A172 (cell line): ENCODE measurements around the gene DNAL4. TPM values are rescaled to one million over a fixed set of nuclear protein-coding genes. Genes with fewer than 3 reads are reported as not detected.

Source experiments
- DNase-seq: peaks from one replicate; pipeline ENCODE4 v3.0.0-alpha.2; 2015; ENCODE audit warnings: low spot score
- total RNA-seq: library from RNA; depleted of rRNA; stranded (reverse); fragments of >200 nt; shearing (Covaris generic); gene quantifications from 2 replicates; pipeline ENCODE4 v1.2.3, GENCODE V29; 2014

DNAL4 gene
- total RNA-seq, 1 experiment from 2014 or later = 11.7 TPM

DNA sequence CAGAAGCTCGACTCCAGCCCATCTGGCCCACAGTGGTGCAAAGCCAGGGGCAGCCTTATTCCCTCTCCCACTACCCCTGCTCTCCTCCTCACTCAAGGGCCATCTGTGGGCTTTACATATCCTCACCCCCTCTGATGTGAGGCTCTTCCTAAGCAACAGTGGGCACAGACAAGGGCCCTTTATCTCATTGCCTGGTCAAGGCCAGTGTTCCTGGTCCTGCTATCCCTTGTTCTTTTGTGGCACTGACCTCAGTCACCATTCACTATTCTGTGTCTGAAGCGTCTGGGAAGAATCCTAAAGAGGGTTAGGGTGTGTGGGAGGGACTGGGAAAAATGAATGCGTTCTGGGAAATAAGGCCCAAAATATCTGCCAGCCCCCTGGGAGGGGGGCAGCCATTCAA, 7.3 kb downstream of the DNAL4 start:
- no peak for DNase-seq

DNA sequence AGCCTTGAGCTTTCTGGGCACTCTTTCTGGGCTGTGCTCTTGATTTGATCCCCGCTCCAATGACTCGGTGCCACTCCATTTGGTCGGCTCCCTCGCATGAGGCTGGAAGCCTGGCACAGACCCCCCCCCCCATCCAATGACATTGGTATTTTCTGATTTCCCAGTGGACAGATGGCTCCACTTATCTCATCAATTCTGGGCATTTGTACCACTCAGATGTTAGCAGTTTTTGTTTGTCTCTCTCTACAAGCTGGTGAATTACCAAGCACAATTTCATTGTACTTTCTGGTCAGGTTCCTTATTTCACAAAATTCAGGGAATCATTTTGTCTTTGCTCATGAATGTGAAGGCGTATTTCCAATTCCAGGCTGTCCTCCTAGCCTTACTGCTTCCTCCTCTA, 9.1 kb downstream of the DNAL4 start:
- DNase-seq = no peak

DNA sequence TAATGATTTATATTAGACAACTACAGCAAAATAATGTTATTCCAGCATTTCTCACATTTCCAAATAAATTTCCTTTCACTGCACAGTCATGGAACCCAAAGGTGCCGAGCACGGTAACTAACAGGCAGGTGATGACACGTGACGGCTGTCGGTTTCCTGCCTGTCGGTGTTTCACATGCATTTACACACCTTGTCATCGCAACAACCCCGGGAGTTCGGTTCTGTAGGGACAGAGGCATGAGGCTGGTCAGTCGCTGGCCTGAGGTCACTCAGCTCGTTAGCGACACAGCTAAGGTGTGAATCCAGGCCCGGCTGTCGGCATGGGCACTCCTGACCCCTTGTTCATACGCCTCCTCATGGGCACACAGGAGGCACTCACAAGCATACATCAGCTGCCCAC, 9.9 kb downstream of the DNAL4 start:
- DNase-seq = no peak

DNA sequence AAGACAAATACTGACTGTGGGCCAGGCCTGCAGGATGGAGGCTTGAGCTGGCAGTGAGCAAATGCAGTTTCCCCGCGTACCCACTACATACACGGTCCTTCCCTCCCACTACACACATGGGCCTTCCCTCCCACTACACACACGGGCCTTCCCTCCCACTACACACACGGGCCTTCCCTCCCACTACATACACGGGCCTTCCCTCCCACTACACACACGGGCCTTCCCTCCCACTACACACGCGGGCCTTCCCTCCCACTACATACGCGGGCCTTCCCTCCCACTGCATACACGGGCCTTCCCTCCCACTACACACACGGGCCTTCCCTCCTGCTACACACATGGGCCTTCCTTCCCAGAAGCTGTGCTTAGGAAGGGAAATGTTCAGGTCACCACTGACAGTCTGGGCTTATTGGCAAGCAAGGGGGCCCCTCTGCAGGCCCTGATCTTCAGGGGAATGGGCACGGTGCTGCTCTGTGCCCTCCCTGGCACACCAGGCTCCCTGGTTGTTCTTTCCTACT, 10.8 kb downstream of the DNAL4 start:
- DNase-seq = no peak

DNA sequence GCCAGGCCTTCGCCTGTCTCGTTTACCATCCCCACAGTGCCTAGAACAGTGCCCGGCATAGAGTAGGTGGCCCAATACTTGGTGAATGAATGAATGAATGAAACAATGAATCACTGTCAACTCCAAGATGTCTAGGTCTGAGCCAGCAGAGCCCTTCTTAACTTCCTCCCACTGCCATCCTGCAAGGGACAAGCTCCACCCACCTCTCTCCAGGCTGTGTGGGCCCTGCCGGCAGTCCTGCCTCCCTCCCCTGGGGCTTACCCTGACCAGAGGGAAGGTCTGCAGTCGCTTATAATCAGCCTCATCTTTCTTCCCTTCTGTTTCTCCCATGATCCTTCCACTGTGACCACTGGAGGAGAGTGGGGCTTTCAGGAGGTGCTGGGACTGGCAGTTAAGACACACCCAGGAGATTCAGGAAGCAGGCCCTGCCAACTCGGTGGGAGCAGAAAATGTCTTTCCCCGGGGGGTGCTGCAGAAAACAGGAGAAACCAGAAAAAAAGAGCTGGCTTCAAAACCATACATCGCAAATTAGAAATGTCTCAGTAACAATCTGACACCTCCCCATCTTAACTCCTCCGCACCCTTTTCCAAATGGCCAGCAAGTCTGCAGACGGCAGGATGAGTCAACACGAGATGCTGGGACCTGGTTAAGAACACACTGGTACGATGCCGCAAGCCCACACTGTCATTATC, 11.4 kb downstream of the DNAL4 start:
- peak; percentile 59 for DNase-seq

DNA sequence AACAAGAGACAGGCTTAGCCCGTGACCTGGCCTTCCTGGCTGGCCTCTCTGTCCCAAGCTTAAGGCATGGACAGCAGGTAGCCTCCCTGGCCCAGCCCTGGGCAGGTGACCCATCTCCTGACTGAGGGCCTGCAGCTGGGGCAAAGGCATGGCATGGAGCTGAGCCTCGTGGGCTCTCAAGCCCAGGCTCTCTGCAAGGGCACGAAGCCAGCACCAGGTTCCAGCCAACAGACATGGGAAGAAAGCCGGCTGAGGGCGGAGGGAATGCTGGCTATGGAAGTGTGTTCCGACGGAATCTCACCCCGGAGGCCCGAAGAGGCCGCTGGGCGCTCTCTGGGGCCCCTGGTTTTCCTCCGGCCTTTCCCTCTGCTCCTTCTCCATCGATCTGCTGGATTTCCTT, 12.9 kb downstream of the DNAL4 start:
- no peak for DNase-seq

DNA sequence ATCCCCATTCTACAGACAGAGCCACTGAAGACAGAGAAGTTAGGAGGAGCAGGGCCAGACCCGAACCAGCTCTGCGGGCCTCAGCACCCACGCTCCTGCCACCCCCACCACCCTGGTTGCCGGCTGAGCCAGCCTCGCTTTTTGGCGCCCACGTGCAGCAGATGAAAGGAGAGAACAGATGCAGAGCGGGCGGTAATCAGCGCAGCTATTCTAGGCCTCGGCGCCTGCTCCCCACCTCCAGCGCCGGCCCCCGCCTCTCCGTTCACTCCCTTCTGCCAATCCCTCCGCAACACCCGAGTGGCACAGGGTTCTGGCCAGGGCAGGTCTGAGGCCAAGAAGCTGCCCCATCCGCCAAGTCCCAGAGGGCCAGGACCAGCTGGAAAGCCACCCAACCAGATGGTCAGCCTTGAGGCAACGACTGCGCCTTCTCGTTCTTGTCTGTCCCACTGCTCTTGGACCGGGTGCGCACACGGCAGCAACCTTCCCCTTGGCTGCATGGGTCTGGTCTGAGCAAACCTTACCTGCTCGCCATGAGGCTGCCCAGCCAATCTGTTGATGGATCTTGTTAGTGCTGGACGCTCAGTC, 16.8 kb downstream of the DNAL4 start:
- DNase-seq = no peak

DNA sequence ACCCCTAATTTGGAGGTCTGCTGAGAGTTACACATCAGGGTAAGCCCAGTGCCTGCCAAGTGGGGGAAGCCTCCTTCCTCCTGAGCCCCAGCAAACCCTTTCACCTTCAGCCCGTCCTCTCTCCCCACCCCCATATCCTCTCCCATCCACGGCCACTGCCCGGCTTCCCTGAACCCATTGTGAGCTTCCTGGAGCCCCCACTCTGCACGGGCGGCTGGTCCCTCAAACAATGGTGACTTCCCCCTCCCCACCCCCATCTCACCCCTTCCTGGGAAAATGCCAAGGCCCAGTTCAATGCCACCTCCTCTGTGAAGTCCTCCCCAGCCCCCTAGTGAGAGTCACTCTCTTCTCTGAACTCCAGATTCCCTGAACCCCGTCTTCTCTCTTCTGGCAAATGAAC, 17.9 kb downstream of the DNAL4 start:
- no peak for DNase-seq

DNA sequence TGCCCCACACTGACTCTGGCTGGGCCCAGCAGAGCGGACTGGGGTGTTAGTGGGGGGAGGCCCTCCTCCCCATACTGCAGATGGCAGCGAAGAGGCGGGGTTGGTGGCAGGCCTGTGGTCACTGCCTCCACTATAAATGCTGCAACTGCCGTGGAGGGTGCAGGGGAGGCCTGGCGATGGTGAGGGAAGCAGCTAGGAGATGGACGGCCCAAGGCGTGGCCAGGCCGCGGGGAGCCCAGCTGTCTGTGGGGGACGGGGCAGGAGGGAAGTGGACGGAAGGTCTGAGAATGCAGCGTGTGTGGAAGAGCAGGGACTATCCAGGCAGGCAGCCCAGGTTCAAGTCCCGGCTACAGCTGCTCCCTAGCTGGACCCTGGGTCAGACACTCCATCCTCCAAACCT, 18.3 kb downstream of the DNAL4 start:
- no peak for DNase-seq

DNA sequence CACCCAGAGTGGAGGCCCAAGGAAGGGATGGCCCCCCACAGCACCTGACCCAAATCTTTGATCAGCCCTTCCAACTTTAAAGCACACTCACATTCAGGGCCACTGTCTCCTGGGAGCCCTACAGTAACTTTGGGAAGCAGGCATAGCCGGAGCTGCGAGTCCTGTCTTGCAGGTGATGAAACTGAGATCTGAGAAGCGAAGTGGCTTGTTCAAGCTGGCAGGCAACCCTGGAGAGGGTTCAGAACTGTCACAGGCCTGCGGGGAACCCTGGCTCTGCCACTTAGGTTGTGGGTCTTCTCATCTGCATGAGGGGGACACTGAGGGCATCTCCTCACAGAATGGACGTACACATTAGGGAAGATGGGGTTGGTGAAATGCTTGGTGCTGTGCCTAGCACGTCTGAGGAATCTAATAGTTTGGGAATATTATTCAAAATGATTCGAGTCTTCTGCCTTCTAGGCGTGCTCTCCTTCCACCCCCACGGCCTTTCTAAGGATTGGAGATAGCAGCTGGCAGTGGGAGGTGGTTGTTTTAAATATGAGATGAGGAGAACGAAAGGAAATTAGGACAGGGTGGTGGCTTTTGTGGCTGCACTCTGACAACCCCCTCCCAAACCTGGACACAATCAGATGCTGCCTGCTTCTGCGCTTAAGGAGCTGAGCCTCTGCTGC, 19.3 kb downstream of the DNAL4 start:
- DNase-seq = no peak

DNA sequence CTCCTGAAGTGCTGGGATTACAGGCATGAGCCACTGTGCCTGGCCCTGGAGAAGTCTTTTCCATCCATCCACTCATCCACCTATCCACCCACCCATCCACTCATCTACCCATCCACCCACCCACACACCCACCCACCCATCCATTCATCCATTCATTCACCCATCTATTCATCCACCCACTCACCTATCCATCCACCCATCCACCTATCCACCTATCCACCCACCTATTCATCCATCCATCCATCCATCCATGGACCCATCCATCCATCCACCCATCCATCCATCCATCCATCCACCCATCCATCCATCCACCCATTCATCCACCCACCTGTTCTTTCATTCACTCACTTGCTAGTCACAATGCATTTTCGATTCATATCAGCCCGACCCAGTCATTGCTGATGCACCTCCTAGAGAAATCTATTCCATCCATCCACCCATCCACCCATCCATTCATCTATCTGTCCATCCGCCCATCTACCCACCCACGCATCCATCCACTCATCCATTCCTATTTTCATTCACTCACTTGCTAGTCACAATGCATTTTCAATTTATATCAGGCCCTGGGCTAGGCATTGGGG, 20.5 kb downstream of the DNAL4 start:
- no peak for DNase-seq

DNA sequence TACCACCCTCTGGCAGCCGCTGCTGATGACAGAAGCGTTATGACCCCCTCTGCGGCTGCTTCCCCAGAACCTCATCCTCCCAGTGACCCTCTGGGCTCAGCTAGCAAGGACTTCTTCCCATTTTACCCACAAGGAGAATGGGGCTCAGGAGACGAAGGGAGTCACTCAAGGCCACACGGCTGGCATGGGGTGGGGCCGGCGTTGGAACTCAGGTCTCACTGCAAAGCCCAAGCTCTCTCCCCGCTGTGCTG, 21.4 kb downstream of the DNAL4 start:
- no peak for DNase-seq

DNA sequence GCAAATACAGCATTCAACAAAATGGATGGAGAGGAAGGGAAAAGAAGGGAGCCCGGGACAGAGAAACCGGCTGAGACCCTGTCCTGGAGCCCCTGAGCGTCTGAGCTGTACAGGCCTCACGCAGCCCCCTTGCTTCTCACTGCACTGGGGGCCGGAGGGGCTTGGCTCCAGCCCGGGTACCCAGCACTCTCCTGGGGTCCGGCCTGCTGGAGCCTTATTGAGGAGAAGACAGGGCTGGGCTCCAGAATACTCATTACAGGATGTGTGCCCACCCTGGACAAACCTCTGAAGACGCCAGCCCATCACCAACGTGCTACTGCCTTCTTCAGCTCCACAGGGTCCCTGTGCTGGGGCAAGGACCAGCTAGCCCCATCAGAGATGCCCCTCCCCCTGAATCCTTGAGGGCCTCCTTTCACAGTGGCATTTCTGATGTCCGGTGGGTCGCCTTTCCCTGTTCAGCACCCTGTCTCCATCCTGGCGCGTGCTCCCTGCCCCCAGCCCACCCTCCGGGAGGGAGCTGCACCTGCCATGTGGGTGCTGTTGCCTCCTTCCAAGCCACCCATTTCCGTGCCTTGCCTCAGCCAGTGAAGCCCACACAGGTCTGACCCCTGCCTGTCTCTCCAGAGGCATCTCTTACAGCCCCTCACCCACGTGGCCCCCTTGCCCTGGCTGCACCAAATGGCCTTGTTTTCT, 23.5 kb downstream of the DNAL4 start:
- no peak for DNase-seq

DNA sequence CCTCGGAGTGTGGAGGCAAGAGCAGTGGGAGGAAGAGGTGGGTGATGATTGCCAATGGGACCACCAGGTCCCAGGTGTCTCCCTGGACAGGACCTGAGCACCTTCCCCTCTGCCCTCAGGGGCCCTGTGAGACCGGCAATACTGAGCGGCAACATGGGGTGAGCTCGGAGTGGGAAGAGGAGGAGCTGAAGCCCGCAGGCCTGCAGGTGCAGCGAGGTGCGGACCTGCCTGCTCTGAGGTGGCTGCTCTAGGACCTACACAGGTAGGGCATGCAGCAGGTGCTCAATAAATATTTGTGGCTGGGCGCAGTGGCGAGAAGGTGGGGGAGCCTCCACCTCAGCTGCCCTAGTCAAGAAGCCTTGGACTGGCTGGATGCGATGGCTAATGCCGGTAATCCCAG, 25.9 kb downstream of the DNAL4 start:
- DNase-seq = no peak

DNA sequence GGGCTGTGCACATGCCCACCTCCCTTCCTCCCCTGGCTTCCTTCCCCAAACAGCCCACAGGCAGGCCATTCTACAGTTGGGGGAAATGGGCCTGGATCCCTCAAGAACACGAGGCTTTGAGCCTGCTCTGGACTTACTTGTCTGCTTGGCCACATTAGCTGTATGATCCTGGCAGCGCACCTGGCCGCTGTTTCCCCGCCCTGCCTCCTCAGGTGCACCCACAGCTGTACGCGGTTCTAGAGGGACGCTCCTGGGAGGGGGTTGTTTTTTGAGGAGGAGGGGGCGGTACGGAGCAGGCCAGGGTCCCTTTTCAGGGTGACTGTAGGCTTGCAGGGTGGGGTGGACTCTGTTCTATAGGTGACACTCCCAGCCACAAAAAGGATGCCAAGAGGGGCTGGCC, 26.6 kb downstream of the DNAL4 start:
- DNase-seq = no peak

DNA sequence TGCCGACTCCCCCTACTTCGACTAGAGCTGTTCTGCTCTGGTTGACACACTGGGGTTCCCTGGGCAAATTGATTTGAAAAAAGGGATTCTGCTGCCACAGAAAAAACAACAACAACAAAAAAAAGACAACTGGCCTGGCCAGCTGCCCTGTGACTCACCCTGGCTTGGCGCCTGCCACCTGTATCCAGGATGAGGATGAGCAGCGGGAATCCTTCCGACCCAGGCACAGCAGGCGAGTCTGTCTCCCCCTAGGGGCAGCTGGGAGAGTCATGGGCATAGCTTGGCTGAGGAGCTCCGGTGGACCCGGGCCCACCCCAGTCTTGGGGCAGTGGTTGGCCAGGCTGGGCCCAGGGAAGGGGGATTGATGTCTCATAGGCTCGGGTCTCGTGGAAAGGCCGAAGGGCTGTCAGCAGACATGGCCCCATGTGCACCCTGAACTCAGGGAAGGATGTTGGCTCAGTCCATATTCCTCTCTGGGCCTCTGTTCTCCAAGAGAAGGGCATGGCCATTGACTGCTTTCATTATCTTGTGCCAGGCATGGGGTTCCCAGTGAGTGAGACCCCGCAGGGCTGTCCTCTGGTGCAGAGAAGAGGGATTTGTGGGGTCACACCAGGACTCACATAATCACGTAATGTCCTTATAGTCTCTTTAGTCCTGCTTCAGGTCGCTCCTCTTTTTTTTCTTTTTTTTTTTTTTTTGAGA, 27.7 kb downstream of the DNAL4 start:
- DNase-seq = peak; percentile 75

DNA sequence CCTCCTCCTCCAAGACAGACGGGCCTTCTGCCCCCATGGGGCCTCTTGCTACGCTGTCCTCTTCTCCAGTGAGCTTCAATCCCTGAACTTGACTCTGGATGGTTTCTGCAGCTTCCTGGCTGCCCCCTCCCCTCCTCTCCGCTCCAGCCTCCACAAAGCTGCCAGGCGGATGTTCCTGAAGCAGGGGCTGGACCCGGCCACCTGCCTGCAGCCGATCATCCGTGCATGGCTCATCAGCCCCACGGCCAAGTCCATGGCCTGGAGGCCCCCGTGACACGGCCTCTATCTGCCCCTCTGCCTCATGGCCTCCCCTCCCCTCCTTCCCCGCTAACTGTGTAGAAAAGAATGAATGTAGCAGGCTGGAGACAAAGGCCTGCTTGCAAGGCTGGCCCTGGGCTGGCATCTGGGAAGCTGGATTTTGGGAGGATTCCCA, 31.4 kb downstream of the DNAL4 start:
- DNase-seq = no peak

DNA sequence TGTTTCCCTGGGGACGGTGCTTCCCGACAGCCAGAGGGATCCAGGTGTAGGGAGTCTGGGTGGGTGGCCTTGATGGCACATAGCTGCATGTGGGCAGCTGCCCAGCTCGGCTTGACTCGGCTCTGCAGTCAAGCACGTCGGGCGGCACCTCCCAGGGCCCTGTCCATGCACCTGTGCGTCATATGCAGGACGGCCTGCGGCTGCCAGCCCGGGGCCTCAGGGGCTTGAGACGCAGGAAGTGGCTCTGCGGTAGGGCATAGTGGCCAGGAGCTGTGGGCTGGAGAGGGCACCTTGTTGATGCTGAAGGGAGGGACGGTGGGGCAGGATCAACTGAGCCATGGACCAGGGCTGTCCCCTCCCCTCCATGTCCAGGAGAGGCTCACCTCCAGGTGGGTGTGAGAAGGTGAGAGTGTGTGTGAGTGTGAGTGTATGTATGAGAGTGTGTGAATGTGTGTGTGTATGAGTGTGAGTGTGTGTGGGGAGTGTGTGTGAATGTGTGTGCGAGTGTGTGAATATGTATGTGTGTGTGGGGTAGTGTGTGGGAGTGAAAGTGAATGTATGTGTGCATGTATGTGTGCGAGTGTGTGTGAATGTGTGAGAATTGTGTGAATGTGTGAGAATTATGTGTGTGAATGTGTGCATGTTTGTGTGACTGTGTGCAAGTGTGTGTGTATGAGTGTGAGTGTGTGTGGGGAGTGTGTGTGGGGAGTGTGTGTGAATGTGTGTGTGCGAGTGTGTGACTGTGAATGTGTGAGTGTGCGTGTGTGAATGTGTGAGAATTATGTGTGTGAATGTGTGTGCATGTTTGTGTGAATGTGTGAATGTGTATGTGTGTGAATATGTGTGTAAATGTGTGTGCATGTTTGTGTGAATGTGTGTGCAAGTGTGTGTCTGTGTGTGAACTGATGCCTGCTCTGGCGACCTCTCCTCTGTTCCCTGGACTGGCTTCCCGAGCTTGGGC, 32.5 kb downstream of the DNAL4 start:
- no peak for DNase-seq

DNA sequence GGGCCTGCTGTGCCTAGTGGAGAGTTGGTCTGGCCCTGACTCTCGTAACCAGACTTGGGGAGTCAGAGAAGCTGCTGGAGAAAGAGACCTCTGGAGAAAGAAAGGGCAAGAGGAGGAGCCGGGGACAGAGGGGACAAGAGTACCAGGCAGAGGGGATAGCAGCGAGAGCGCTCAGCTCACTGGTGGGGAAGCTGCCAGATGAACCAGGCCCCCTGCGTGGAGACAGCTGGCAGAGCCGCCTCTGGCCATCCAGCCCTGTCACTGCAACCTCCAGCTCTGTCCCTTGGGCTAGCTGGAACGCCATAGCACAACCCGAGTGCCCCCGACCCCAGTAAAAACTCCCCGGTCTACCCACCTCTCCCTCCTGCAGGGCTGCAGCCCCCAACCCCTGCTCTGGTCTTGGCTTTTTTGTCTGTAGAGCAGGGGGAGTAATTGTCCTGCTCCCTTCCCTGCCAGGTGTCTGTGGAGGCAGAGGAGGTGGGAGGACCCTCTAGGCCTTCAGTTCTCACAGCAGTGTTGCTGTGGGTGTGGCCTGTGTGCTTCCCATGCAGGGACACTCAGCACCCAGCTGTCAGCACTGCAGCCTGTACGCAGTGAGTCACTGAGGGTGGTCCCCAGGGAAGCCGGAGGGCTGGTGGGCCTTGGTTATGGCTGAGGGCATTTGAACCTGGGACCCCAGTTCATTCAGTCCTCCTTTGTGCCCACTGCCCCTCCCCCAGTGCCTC, 33.3 kb downstream of the DNAL4 start:
- peak; percentile 26 for DNase-seq

DNA sequence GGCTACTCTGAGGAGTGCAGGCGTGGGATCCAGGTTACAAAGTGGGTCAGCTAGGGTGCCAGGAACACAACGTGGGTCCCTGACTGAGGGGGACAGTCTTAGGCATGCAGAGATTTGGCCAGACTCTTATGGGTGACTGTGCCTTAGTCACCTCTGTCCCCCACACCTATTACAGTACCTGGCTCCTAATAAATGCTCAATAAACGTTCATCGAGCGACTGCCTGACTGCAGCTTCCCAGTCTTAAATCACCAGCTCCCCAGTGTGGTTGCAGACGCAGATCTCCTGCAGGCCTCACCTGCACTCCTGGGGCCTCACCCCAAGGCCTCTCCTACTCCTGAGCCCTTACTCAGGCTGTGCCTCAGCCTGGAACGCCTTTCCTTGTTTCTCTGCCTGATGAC, 34.9 kb downstream of the DNAL4 start:
- DNase-seq = no peak
